GM10266 (cell line): ENCODE data around the gene MRPL1.
A peak's percentile ranks its signal among the peaks of the same experiment; 100 is the strongest.
"Not testable (repeated sequence)": the region's sequence is repeated elsewhere in the genome, so short reads cannot be mapped to it uniquely, and the experiment has no call there.

ENCODE experiments used
- DNase-seq: peaks from one replicate; pipeline ENCODE4 v3.0.0; 2012; ENCODE audit errors: extremely low spot score
- TF ChIP-seq, protein P1 (sequence below): IDR thresholded peaks from 2 replicates; pipeline ENCODE4 v1.5.1; 2012; ENCODE audit warnings: mild to moderate bottlenecking, low read depth; ENCODE audit not compliant: control insufficient read depth, insufficient read depth; ENCODE audit errors: missing control alignments

Gene MRPL1

GRCh38 chr4:77952457-77952856 is 89.8 kb downstream of the MRPL1 start:
- DNase-seq, result no peak
- TF ChIP-seq, protein P1, sequence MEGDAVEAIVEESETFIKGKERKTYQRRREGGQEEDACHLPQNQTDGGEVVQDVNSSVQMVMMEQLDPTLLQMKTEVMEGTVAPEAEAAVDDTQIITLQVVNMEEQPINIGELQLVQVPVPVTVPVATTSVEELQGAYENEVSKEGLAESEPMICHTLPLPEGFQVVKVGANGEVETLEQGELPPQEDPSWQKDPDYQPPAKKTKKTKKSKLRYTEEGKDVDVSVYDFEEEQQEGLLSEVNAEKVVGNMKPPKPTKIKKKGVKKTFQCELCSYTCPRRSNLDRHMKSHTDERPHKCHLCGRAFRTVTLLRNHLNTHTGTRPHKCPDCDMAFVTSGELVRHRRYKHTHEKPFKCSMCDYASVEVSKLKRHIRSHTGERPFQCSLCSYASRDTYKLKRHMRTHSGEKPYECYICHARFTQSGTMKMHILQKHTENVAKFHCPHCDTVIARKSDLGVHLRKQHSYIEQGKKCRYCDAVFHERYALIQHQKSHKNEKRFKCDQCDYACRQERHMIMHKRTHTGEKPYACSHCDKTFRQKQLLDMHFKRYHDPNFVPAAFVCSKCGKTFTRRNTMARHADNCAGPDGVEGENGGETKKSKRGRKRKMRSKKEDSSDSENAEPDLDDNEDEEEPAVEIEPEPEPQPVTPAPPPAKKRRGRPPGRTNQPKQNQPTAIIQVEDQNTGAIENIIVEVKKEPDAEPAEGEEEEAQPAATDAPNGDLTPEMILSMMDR, result no peak

DNA sequence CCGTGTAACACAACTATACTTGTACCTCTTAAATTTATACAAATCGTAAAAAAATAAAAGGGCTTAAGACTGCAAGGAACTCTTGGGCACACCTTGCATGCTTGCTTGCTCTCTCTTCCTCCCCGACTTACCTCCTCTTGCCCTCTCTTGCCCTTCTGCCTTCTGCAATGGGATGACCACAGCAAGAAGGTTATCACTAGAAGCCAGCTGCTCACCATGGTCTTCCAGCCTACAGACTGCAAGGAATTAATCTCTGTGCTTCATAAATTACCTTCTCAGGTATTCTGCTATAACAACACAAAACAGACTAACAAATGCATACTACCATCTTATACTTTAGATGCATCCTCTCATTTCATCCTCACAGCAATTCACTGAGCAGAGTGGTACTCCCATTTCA is 92.1 kb downstream of the MRPL1 start:
- TF ChIP-seq, protein P1, result no peak
- DNase-seq, result no peak

DNA sequence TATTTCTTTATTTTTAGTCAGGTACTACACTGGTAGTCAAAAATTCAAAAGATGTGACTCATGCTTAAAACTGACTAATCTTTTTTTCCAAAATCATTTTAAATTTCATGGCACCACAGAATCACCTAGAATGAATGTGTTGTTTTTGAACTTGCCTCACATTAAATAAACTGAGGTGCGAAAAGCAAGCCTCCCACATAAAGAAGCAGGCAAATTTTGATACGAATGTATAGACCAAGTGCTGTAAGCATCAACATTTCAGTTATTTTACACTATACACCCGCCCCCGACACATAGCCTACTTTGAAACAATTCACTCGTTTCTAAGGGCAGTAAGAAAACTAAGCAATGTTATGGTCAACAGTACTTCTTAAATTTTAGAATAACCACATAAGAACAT is 94.3 kb downstream of the MRPL1 start:
- no peak for DNase-seq
- TF ChIP-seq, protein P1, result no peak

DNA sequence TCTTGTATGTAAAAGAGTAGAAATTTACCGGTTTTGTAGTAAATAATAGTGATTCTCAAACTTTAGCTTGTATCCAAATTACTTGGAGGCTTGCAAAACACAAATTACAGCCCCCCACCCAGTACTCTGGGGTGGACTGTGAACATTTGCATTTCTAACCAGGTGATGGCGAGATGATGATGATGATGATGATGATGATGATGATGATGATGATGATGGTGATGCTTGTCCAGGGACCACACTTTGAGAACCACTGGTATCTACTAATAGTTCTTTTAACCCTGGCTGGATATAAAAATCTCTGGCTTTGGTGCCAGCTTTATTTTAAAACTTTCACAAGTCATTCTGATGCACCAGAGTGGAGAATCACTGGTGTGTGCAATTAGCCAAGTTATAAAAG is 96.3 kb downstream of the MRPL1 start:
- TF ChIP-seq, protein P1, result no peak
- no peak for DNase-seq

DNA sequence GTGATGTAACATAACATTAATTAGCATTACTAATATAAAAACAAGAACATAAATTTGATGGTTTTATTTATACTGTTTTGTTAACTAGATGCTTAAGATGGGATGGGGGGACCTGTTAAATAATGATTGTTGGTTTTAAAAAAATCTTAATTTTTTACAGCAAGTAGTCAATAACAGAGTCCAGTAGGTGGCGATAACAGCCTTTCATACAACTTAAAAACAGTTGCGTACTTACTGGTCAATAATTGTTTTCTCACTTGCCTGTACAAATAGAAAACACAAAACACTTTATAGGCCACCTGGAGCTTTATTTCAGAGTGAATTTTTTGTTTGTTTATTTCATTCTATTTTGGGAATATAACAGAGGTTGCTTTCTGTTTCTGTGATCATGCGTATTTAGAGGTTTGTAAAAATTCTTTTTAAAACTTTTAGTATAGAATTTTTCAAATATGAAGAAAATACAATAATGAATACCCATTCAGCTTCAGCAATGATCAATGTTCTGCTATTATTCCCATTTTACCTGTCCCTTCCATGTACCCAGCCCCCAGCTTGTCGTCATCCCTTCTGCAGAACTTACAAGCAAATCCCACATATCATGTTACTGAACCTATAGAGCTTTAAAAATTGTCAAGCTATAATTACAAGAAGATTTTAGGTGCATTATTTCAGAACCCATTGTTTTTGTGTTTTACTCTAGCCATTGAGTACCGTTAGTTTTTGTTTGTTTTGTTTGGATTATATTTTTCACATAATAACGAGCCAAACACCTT is 97.1 kb downstream of the MRPL1 start:
- DNase-seq, result peak; percentile 30
- TF ChIP-seq, protein P1, result peak; percentile 64

DNA sequence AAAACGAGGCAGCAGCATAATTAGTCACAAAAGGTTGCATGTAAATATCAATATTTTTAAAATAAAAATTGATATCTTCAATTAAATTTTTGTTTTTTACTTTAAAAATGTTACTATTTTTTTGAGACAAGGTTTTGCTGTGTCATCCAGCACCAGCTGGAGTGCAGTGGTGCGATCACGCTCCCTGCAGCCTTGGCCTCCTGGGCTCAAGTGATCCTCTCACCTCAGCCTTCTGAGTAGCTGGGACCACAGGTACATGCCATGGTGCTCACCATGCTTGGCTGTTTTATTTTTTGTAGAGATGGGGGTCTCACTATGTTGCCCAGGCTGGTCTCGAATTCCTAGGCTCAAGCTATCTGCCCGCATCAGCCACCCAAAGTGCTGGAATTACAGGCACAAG is 97.7 kb downstream of the MRPL1 start:
- no peak for DNase-seq
- TF ChIP-seq, protein P1, result no peak

- TF ChIP-seq, protein P1, result no peak
- DNase-seq, result no peak
These were observed 100.4 kb downstream of the MRPL1 start for GRCh38 chr4:77963004-77963403.

GRCh38 chr4:77973657-77974056 is 111.0 kb downstream of the MRPL1 start:
- not testable (repeated sequence) for DNase-seq

DNA sequence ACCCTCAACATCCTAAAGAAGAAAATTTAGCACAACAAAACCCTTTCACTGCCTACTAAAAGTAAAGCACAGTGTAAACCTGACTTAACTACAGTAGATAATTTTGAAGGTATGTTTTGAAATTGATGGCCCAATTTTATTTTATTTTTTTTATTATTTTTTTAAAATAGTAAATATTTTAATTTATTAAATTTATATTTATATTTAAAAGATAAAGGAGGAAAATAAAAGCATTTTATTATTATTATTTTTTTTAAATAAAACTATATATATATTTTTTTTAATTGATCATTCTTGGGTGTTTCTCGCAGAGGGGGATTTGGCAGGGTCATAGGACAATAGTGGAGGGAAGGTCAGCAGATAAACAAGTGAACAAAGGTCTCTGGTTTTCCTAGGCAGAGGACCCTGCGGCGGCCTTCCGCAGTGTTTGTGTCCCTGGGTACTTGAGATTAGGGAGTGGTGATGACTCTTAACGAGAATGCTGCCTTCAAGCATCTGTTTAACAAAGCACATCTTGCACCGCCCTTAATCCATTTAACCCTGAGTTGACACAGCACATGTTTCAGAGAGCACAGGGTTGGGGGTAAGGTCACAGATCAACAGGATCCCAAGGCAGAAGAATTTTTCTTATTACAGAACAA is 120.4 kb downstream of the MRPL1 start:
- DNase-seq, result not testable (repeated sequence)

DNA sequence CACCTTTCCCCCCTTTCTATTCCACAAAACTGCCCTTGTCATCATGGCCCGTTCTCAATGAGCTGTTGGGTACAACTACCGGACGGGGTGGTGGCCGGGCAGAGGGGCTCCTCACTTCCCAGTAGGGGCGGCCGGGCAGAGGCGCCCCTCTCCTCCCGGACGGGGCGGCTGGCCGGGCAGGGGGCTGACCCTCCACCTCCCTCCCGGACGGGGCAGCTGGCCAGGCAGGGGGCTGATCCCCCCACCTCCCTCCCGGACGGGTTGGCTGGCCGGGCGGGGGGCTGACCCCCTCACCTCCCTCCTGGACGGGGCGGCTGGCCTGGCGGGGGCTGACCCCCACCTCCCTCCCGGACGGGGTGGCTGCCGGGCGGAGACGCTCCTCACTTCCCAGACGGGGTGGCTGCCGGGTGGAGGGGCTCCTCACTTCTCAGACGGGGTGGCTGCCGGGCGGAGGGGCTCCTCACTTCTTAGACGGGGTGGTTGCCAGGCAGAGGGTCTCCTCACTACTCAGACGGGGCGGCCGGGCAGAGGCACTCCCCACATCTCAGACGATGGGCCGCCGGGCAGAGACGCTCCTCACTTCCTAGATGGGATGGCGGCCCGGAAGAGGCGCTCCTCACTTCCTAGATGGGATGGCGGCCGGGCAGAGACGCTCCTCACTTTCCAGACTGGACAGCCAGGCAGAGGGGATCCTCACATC is 121.1 kb downstream of the MRPL1 start:
- not testable (repeated sequence) for DNase-seq
